Measurements from ENCODE around the gene XPC. TPM values are rescaled to one million over a fixed set of nuclear protein-coding genes. Genes with fewer than 3 reads are reported as not detected.

Gene XPC
- total RNA-seq, 3 donors from 2014 or later (not counting 1 experiment from before 2014, with no cell fraction given): 45.5 to 62.1 (median 50.0) TPM

DNA sequence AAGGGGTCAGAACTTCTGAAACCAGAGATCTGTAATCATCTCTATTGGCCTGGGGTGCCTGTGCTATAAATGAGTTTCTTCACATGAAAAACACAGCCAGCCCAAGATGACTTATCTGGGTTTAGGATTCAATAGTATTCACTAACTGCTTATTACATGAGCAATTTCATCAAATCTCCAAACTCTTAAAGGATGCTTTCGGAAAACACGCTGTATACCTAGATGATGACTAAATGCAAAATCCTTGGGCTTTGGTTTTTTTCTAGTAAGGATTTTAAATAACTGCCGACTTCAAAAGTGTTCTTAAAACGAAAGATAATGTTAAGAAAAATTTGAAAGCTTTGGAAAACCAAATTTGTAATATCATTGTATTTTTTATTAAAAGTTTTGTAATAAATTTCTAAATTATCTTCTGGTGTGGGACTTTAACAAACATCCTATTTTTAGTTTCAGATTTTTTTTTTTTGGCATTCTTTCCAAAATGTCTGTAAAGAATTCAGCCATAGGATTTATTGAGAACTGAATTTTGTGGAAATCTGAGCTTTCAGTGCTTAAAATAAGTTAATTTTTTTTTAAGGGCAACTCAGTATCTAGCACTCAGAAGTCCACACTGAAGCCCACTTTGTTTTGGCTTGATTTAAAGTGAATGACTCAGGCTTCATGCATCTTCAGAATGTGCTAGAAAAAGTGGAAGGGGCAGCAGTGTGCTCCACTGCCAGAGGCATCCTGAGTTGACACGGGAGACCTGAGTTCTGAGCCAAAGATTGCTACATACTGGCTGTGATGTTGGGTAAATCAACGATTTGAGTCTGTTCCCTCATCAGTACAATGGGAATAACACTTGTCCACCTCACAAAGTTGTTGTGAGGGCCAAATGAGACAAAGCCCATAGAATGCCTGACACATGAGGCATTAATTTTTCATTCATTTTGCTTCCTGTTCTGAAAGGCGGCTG is 34.9 kb downstream of the XPC start:
- no peaks in the 10 kb centered on the region for H3K27me3 Mint-ChIP-seq (ENCODE audit: low read depth in 2 of 2)
- H3K36me3 Mint-ChIP-seq: no peaks in the 10 kb centered on the region
- peaks cover 52% of the 10 kb centered on the region for H3K4me1 ChIP-seq (ENCODE audit: control insufficient read depth, insufficient read depth, low read length)
- peak overlapping the region; percentile 97 for H3K27ac ChIP-seq (ENCODE audit: low read length)
- whole genome bisulfite sequencing (ENCODE audit: insufficient coverage): 69% methylated on average over 5 of the region's 7 CpGs
- H3K27me3 ChIP-seq (ENCODE audit: control insufficient read depth, insufficient read depth, low read length): no peaks in the 10 kb centered on the region
- intact Hi-C loops (cut with micrococcal nuclease): loop anchor here (1.0 to 10.0 kb wide), 7 partner anchors 35 to 1651 kb away; partner anchors contain the start of genes ANKRD28, LSM3, RBSN and XPC
- peak overlapping the region; percentile 95 to 100 for H3K27ac Mint-ChIP-seq
- no peak for DNase-seq
- TF ChIP-seq, protein P1, sequence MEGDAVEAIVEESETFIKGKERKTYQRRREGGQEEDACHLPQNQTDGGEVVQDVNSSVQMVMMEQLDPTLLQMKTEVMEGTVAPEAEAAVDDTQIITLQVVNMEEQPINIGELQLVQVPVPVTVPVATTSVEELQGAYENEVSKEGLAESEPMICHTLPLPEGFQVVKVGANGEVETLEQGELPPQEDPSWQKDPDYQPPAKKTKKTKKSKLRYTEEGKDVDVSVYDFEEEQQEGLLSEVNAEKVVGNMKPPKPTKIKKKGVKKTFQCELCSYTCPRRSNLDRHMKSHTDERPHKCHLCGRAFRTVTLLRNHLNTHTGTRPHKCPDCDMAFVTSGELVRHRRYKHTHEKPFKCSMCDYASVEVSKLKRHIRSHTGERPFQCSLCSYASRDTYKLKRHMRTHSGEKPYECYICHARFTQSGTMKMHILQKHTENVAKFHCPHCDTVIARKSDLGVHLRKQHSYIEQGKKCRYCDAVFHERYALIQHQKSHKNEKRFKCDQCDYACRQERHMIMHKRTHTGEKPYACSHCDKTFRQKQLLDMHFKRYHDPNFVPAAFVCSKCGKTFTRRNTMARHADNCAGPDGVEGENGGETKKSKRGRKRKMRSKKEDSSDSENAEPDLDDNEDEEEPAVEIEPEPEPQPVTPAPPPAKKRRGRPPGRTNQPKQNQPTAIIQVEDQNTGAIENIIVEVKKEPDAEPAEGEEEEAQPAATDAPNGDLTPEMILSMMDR (IDR thresholded peaks at IDR 0.05): no peak
- no peak overlapping the region for H3K4me3 ChIP-seq (ENCODE audit: low read length)
- no peaks in the 10 kb centered on the region for H3K9me3 Mint-ChIP-seq
- peak overlapping the region; percentile 86 for H3K4me3 Mint-ChIP-seq
- peaks cover 48 to 57% of the 10 kb centered on the region in 2 donors for H3K4me1 Mint-ChIP-seq
- H3K9me3 ChIP-seq (ENCODE audit: control insufficient read depth, insufficient read depth, low read length): no peaks in the 10 kb centered on the region
- peak in 1 of 3 donors; percentile 5 for ATAC-seq
- H3K36me3 ChIP-seq (ENCODE audit: control insufficient read depth, insufficient read depth, low read length): peaks cover 39% of the 10 kb centered on the region

DNA sequence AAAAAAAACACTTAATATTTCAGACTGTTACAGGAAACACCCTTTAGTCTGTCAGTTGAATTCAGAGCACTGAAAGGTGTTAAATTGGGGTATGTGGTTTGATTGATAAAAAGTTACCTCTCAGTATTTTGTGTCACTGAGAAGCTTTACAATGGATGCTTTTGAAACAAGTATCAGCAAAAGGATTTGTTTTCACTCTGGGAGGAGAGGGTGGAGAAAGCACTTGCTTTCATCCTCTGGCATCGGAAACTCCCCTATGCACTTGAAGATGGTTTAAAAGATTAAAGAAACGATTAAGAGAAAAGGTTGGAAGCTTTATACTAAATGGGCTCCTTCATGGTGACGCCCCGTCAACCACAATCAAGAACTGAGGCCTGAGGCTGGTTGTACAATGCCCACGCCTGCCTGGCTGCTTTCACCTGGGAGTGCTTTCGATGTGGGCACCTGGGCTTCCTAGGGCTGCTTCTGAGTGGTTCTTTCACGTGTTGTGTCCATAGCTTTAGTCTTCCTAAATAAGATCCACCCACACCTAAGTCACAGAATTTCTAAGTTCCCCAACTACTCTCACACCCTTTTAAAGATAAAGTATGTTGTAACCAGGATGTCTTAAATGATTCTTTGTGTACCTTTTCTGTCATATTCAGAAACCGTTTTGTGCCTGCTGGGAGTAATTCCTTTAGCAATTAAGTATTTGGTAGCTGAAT is 35.7 kb downstream of the XPC start:
- TF ChIP-seq, protein P1 (IDR thresholded peaks at IDR 0.05): no peak
- DNase-seq (peak; percentile 58 to 89), ATAC-seq (peak; percentile 49 to 66 (median 63))
- H3K4me3 ChIP-seq (ENCODE audit: low read length): no peak overlapping the region
- H3K9me3 Mint-ChIP-seq: no peaks in the 10 kb centered on the region
- H3K9me3 ChIP-seq (ENCODE audit: control insufficient read depth, insufficient read depth, low read length): no peaks in the 10 kb centered on the region
- intact Hi-C loops (cut with micrococcal nuclease): loop anchor here (1.0 to 10.0 kb wide), 4 partner anchors 17 to 1652 kb away; partner anchors contain the start of genes ANKRD28 and TMEM43
- peaks cover 48 to 57% of the 10 kb centered on the region in 2 donors for H3K4me1 Mint-ChIP-seq
- peak overlapping the region; percentile 86 for H3K4me3 Mint-ChIP-seq
- H3K36me3 Mint-ChIP-seq: no peaks in the 10 kb centered on the region
- no peaks in the 10 kb centered on the region for H3K27me3 ChIP-seq (ENCODE audit: control insufficient read depth, insufficient read depth, low read length)
- H3K27ac Mint-ChIP-seq: peak overlapping the region; percentile 95 to 100
- peak overlapping the region; percentile 97 for H3K27ac ChIP-seq (ENCODE audit: low read length)
- peaks cover 52% of the 10 kb centered on the region for H3K4me1 ChIP-seq (ENCODE audit: control insufficient read depth, insufficient read depth, low read length)
- H3K36me3 ChIP-seq (ENCODE audit: control insufficient read depth, insufficient read depth, low read length): peaks cover 34% of the 10 kb centered on the region
- H3K27me3 Mint-ChIP-seq (ENCODE audit: low read depth in 2 of 2): no peaks in the 10 kb centered on the region
- WGBS (ENCODE audit: insufficient coverage): 36% methylated on average over 8 of the region's 8 CpGs

DNA sequence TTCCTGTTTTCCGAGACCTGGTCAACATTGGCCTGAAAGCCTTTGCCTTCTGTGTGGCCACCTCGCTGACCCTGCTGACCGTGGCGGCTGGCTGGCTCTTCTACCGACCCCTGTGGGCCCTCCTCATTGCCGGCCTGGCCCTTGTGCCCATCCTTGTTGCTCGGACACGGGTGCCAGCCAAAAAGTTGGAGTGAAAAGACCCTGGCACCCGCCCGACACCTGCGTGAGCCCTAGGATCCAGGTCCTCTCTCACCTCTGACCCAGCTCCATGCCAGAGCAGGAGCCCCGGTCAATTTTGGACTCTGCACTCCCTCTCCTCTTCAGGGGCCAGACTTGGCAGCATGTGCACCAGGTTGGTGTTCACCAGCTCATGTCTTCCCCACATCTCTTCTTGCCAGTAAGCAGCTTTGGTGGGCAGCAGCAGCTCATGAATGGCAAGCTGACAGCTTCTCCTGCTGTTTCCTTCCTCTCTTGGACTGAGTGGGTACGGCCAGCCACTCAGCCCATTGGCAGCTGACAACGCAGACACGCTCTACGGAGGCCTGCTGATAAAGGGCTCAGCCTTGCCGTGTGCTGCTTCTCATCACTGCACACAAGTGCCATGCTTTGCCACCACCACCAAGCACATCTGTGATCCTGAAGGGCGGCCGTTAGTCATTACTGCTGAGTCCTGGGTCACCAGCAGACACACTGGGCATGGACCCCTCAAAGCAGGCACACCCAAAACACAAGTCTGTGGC is 36.6 kb downstream of the XPC start:
- H3K36me3 ChIP-seq (ENCODE audit: control insufficient read depth, insufficient read depth, low read length): peaks cover 33% of the 10 kb centered on the region
- no peaks in the 10 kb centered on the region for H3K36me3 Mint-ChIP-seq
- TF ChIP-seq, protein P1 (IDR thresholded peaks at IDR 0.05): no peak
- H3K4me3 Mint-ChIP-seq: peak overlapping the region; percentile 86
- H3K9me3 ChIP-seq (ENCODE audit: control insufficient read depth, insufficient read depth, low read length): no peaks in the 10 kb centered on the region
- intact Hi-C loops (cut with micrococcal nuclease): loop anchor here (1.0 to 10.0 kb wide), 4 partner anchors 16 to 1653 kb away; partner anchors contain the start of genes ANKRD28 and TMEM43
- peak; percentile 39 to 54 for DNase-seq
- peaks cover 52% of the 10 kb centered on the region for H3K4me1 ChIP-seq (ENCODE audit: control insufficient read depth, insufficient read depth, low read length)
- no peaks in the 10 kb centered on the region for H3K27me3 ChIP-seq (ENCODE audit: control insufficient read depth, insufficient read depth, low read length)
- H3K4me1 Mint-ChIP-seq: peaks cover 48 to 57% of the 10 kb centered on the region in 2 donors
- WGBS (ENCODE audit: insufficient coverage): 76% methylated on average over 19 of the region's 19 CpGs
- peak; percentile 11 to 24 (median 21) for ATAC-seq
- no peaks in the 10 kb centered on the region for H3K9me3 Mint-ChIP-seq
- H3K27ac ChIP-seq (ENCODE audit: low read length): peak overlapping the region; percentile 97
- peak overlapping the region; percentile 95 to 100 for H3K27ac Mint-ChIP-seq
- H3K4me3 ChIP-seq (ENCODE audit: low read length): no peak overlapping the region
- H3K27me3 Mint-ChIP-seq (ENCODE audit: low read depth in 2 of 2): no peaks in the 10 kb centered on the region

All from natural killer cell (primary cell).